Effector memory CD8-positive, alpha-beta T cell (primary cell): ENCODE measurements around the gene GLTP.
"Not testable (repeated sequence)": the region's sequence is repeated elsewhere in the genome, so short reads cannot be mapped to it uniquely, and the experiment has no call there.

Experiments
- ATAC-seq: fragments of 150-1000 bp; cut with Tn5 transposase; replicated peaks from 2 replicates; pipeline ENCODE4 v1.10.0; 2021; ENCODE audit warnings: mild to moderate bottlenecking, moderate library complexity
- DNase-seq, 3 experiments: peaks; one replicate each; pipeline ENCODE4 v3.0.0; 2021
- H3K27ac Mint-ChIP-seq, 2 donors: one replicate each; pipeline ENCODE4 v1.8.0; 2022; ENCODE audit warnings: mild to moderate bottlenecking in 2 of 2, mixed read lengths in 2 of 2, moderate library complexity in 2 of 2
- H3K27me3 Mint-ChIP-seq, 2 donors: one replicate each; pipeline ENCODE4 v1.8.0; 2022; ENCODE audit warnings: mixed read lengths in 2 of 2
- H3K36me3 Mint-ChIP-seq: one replicate; pipeline ENCODE4 v1.8.0; 2022; ENCODE audit warnings: mild to moderate bottlenecking, moderate library complexity, mixed read lengths; ENCODE audit not compliant: insufficient read depth
- H3K4me1 Mint-ChIP-seq, 2 donors: one replicate each; pipeline ENCODE4 v1.8.0; 2022; ENCODE audit warnings: low read depth in 2 of 2, mixed read lengths in 2 of 2
- H3K4me3 Mint-ChIP-seq, 2 donors: one replicate each; pipeline ENCODE4 v1.8.0; 2022; ENCODE audit warnings: mild to moderate bottlenecking in 2 of 2, mixed read lengths in 2 of 2, moderate library complexity in 2 of 2
- H3K9me3 Mint-ChIP-seq, 2 donors: one replicate each; pipeline ENCODE4 v1.8.0; 2022; ENCODE audit warnings: mixed read lengths in 2 of 2

The GLTP gene

DNA sequence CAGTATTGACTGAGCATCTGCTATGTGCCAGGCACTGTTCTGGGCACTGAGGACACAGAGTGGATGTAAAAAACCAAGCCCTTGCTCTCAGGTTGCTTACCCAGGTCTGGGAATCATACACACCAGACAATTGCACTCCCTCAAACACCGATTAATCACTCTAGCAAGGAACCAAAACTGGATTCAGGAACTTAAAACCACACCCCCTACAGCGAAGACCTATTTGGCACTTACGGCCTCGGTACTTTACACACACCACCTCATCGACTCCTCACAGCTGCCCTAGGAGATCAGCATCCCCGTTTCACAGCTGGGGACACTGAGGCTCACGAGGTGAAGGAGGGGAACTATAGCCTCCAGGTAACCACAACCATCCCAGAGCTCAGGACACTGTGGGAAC is 1.6 kb downstream of the GLTP start:
- Mint-ChIP-seq H3K4me3 (peak overlapping the region; percentile 99 to 100), H3K4me1 (peaks cover 51 to 67% of the 10 kb centered on the region in 2 donors)
- no peak for DNase-seq

DNA sequence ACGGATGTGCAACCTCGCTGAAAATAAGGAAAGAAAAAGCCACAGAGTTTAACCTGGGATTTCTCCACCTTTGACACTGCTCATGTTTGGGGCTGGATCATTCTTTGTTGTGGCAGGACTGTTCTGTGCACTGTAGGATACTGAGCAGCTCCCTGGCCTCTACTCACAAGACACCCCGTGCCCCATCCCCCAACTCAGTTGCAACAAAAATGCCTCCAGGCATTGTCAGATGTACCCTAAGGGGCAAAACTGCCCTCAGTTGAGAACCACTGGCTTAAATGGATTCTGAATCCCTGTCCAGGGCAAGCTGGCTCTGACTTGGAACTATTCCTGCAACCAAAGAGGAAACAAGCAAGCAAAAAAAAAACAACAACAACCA is 2.1 kb downstream of the GLTP start:
- Mint-ChIP-seq H3K4me1 (peaks cover 51 to 68% of the 10 kb centered on the region in 2 donors), H3K27ac (peak overlapping the region in 1 of 2 donors; percentile 99), H3K36me3 (peaks cover 14% of the 10 kb centered on the region), H3K4me3 (peak overlapping the region; percentile 99 to 100), H3K27me3 (no peaks in the 10 kb centered on the region), H3K9me3 (no peaks in the 10 kb centered on the region)
- ATAC-seq (no peak), DNase-seq (no peak)

More for the DNA sequence above, 1.6 kb downstream of the GLTP start:
- ATAC-seq: no peak
- H3K27ac Mint-ChIP-seq: peak overlapping the region; percentile 99
- H3K27me3 Mint-ChIP-seq: no peaks in the 10 kb centered on the region
- H3K9me3 Mint-ChIP-seq: no peaks in the 10 kb centered on the region
- peaks cover 12% of the 10 kb centered on the region for H3K36me3 Mint-ChIP-seq

DNA sequence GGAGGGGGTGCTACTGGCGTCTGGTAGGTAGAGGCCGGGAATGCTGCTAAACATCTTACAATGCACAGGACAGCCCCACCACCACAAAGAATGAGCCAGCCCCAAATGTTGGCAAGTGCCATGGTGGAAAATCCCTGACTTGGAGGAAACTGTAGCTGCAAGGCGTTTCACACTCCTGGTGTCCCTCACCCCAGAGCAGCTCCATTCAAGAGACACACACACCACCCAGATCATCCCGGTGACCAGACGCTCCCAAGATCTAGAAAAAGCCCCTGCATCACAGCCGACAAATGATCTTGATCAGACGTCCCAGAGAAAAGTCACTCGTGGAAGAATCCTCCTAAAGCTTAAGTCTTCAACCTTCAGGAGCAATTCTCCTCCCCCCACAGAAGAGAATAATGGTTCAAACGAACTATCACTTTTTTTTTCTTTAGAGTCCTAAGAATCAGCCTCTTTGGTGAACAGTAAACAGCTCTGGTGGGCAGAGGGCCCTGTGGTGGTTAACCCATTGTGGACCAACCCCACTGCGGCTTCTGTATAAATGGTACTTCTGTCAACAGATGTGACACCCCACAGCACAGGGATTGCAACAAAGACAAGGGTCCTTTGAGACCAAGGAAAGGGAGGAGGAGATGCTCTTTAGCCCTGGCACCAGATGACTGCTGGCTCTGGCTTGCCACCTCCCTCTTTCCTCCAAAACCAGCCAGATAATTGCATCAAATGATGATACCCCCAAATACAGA is 2.7 kb downstream of the GLTP start:
- H3K4me3 Mint-ChIP-seq: peak overlapping the region; percentile 99 to 100
- peaks cover 51 to 68% of the 10 kb centered on the region in 2 donors for H3K4me1 Mint-ChIP-seq

DNA sequence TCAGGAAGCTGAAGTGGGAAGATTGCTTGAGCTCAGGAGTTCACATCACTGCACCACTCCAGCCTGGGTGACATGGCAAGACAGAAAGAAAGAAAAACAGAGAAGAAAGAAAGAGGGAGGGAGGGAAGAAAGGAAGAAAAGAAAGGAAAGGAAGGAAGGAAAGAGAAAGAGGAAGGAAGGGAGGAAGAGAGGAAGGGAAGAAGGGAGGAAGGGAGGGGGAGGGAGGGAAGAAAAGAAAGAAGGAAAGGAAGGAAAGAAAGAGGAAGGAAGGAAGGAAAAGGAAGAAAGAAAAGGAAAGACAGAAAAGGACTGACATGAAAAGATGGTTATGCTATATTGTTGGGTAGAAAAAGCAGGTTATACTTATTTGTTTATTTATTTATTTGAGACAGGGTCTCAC is 3.9 kb downstream of the GLTP start:
- H3K4me3 Mint-ChIP-seq: peak overlapping the region in 1 of 2 donors; percentile 3
- H3K36me3 Mint-ChIP-seq: peaks cover 19% of the 10 kb centered on the region
- H3K27ac Mint-ChIP-seq: peak overlapping the region in 1 of 2 donors; percentile 18
- H3K9me3 Mint-ChIP-seq: no peaks in the 10 kb centered on the region
- DNase-seq (no peak), ATAC-seq (no peak)
- H3K4me1 Mint-ChIP-seq: peaks cover 56 to 71% of the 10 kb centered on the region in 2 donors
- H3K27me3 Mint-ChIP-seq: no peaks in the 10 kb centered on the region

More for the DNA sequence above, 2.7 kb downstream of the GLTP start:
- ATAC-seq (no peak), DNase-seq (no peak)
- H3K36me3 Mint-ChIP-seq: peaks cover 19% of the 10 kb centered on the region
- no peaks in the 10 kb centered on the region for H3K9me3 Mint-ChIP-seq
- H3K27me3 Mint-ChIP-seq: no peaks in the 10 kb centered on the region
- H3K27ac Mint-ChIP-seq: peak overlapping the region in 1 of 2 donors; percentile 38

DNA sequence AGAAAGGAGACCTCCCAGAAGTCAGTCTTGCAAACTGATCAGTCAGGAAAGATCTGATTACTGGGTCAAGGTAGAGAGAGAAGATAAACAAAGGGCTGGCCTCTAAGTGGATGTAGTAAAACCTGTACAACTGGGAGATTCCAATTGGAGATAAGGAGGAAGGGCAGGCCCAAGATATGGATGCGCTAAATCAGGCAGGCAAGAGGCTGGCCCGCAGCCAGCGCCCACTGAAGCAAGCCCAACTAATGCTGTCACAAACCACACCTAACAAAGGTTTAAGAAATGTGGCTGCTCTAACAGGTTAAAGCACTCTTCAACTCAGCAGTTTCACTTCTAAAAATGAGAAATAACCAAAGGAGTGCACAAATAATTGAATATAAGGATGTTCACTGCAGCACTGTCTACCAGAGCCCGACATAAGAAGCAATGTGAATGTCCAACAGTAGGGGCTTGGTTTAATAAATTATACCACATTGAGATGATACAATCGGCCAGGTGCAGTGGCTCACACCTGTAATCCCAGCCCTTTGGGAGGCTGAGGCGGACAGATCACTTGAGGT is 4.7 kb downstream of the GLTP start:
- DNase-seq (no peak), ATAC-seq (no peak)
- no peaks in the 10 kb centered on the region for H3K9me3 Mint-ChIP-seq
- peaks cover 16% of the 10 kb centered on the region for H3K36me3 Mint-ChIP-seq
- no peak overlapping the region for H3K4me3 Mint-ChIP-seq
- no peaks in the 10 kb centered on the region for H3K27me3 Mint-ChIP-seq
- peaks cover 51 to 66% of the 10 kb centered on the region in 2 donors for H3K4me1 Mint-ChIP-seq
- H3K27ac Mint-ChIP-seq: peak overlapping the region in 1 of 2 donors; percentile 84

DNA sequence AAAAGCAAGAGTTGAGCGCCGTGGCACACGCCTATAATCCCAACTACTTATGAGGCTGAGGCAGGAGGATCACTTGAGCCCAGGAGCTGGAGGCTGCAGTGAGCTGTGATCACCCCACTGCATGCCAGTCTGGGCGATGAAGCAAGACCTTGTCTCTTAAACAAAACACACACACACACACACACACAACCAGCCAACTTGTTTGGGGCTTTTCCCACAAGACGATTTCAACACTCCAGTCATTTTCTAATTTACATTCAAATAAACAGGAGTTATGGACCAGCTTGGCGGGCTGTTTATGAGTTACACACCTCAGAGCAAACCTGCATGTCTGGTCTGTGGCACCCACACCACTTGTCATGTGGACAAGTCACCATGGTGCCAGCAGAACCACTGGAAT is 6.7 kb downstream of the GLTP start:
- DNase-seq (no peak), ATAC-seq (no peak)
- Mint-ChIP-seq H3K4me1 (peaks cover 39 to 52% of the 10 kb centered on the region in 2 donors), H3K27ac (no peak overlapping the region), H3K9me3 (no peaks in the 10 kb centered on the region), H3K4me3 (no peak overlapping the region), H3K36me3 (peaks cover 15% of the 10 kb centered on the region), H3K27me3 (no peaks in the 10 kb centered on the region)

DNA sequence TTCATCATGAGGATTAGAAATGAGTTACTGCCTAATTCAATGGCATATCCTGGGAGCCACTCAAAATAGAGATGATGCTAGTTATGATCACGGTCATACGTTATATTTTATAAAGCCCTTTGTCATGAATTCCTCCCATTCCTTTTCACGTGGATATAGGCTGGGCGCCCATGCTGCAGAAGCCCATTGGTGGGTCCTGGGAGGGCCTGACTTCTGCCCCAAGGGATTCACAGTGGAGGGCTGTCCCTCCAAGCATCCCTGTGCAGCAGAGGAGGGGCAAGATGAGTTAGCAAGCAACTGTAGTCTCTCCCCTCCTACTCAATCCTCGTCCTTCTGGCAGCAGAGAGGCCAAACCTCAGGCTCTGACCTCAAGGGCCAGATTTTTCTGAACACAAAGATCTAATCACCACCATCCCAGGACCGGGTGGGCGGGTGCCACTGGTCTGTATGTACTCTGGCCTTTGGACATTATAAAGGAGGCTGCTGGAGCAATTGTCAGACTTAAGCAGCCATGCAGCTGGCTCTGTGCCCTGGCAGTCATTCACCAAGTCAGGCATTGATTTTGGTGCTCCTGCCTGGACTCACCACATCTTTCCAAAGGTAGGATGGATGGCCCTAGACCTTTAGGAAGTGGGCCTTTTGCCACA is 8.6 kb downstream of the GLTP start:
- H3K36me3 Mint-ChIP-seq: peaks cover 15% of the 10 kb centered on the region
- no peak overlapping the region for H3K4me3 Mint-ChIP-seq
- DNase-seq (no peak), ATAC-seq (no peak)
- peaks cover 32 to 39% of the 10 kb centered on the region in 2 donors for H3K4me1 Mint-ChIP-seq
- H3K27me3 Mint-ChIP-seq: no peaks in the 10 kb centered on the region
- peak overlapping the region in 1 of 2 donors; percentile 51 for H3K27ac Mint-ChIP-seq
- H3K9me3 Mint-ChIP-seq: no peaks in the 10 kb centered on the region

DNA sequence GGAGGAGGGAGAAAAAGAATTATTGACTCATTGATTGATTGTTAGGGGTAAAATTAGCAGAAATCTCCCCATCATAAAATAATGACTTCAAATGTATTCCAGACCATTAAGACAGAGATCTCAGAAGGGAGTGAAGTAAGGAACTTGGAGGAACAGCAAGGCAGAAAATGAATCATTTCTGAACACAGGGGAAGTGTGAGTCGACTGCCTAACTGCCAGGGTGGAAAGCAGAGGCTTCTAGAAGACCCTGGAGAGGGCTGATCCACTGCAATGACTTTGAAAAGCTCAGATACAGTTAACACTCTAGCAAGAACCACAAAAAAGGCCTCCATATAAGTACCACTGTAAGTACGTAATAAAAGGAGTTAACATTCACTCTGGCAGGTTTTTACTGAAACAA is 9.7 kb downstream of the GLTP start:
- DNase-seq (no peak), ATAC-seq (no peak)
- Mint-ChIP-seq H3K27ac (no peak overlapping the region), H3K4me3 (no peak overlapping the region), H3K4me1 (peaks cover 23 to 30% of the 10 kb centered on the region in 2 donors), H3K9me3 (no peaks in the 10 kb centered on the region), H3K27me3 (no peaks in the 10 kb centered on the region), H3K36me3 (peaks cover 15% of the 10 kb centered on the region)

DNA sequence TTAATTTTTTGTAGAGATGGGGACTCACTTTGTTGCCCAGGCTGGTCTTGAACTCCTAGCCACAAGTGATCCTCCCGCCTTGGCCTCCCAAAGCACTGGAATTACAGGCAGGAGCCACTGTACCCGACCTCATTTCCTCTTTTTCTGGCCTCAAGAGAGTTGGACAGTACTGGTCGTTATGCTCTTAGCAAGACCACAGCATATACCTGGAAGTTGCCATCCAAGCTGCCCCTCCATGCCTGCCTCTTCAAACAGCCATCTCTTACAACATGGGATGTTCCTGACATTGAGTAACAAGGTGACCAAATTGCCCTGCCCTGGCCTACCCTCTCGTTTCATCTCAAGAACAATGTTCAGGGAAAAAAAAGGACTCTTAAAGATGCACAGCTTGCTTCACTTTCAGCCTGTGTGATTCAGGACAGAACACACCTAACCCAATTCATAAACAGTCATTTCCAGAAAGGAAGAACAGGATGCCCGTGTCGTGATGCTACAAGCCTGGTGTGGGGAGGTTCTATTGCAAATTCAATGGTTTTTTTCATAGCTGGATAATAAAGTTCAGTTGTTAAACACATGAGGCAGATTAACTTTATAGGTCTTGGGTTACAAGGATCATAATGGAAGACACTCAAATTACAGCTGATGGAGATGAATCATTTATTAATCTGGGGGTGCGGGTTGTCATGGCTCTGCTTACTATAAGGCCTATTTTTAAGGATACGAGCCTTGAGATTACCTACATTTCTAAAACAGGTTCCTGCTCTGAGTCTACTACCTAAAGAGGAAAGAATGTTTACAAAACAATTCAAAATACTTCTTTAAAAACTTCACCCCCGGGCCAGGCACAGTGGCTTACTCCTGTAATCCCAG is 11.9 kb downstream of the GLTP start:
- peaks cover 12% of the 10 kb centered on the region for H3K36me3 Mint-ChIP-seq
- no peak overlapping the region for H3K4me3 Mint-ChIP-seq
- peak overlapping the region; percentile 38 for H3K27ac Mint-ChIP-seq
- ATAC-seq (no peak), DNase-seq (no peak)
- no peaks in the 10 kb centered on the region for H3K27me3 Mint-ChIP-seq
- no peaks in the 10 kb centered on the region for H3K9me3 Mint-ChIP-seq
- peaks cover 29 to 30% of the 10 kb centered on the region in 2 donors for H3K4me1 Mint-ChIP-seq

DNA sequence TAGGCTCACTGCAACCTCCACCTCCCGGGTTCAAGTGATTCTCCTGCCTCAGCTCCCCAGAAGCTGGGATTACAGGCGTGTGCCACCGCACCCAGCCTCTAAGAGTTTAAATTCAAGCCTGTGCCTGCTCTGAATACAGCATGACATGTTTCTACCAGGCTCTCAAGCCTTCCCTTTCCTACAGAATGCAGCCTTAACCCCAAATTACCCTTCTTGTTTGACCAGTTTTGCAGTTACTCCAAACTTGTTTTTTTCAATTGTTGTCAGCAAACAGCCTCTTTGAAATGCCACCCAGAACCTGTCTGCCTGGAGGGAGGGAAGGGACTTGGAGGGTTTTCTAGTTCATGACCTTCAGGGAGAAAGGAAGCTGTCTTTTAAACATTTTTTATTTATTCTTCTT is 15.4 kb downstream of the GLTP start:
- ATAC-seq (no peak), DNase-seq (no peak)
- Mint-ChIP-seq H3K36me3 (peaks cover 5% of the 10 kb centered on the region), H3K4me1 (peaks cover 25% of the 10 kb centered on the region in 2 donors), H3K27me3 (no peaks in the 10 kb centered on the region), H3K4me3 (peak overlapping the region in 1 of 2 donors; percentile 17), H3K9me3 (no peaks in the 10 kb centered on the region), H3K27ac (peak overlapping the region; percentile 91 to 92)

DNA sequence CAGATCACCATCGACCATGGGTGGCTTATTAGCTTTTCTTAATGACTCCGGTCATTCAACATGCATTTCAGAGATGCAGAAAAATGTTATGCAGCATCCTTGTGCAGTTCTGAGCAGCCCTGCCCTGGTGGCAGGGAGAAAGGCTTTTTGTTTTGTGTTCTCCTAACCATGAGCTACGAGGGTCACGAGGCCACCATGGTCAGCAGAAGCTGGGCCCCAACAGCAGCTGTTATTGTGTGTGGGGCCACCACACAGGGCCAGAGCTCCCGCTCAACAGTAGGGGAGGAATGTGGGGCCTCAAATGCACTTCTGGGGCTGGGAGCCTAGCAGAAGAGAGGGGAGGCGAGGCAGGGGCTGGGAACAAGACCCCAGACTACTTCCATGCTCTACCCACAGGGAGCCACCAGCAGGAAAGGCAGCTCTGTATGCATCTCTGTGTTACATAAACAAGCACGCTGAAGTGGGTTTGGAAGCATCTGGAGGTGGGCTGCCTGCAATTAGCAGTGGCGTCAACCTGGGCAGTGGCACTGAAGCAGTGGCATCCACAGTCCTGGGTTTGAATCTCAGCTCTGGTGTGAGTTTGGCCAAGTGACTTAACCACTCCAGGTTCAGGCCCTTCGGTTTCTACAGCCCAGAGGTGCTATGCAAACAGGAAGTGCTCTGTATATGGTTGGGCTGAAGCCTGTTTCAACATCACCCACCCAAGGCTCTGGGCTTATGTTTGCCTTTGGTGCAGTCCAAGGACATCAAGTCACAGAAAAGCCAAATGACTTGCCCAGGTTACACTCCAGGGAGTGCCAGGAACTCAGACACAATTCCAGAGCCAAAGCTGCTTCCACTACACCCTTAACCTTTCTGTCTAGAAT is 16.3 kb downstream of the GLTP start:
- Mint-ChIP-seq H3K27ac (peak overlapping the region; percentile 91 to 92), H3K27me3 (no peaks in the 10 kb centered on the region), H3K36me3 (peaks cover 5% of the 10 kb centered on the region), H3K9me3 (no peaks in the 10 kb centered on the region), H3K4me1 (peaks cover 25% of the 10 kb centered on the region in 2 donors), H3K4me3 (peak overlapping the region; percentile 48 to 54)
- ATAC-seq: peak; percentile 94
- DNase-seq: peak in 2 of 3 experiments; percentile 18 to 21

DNA sequence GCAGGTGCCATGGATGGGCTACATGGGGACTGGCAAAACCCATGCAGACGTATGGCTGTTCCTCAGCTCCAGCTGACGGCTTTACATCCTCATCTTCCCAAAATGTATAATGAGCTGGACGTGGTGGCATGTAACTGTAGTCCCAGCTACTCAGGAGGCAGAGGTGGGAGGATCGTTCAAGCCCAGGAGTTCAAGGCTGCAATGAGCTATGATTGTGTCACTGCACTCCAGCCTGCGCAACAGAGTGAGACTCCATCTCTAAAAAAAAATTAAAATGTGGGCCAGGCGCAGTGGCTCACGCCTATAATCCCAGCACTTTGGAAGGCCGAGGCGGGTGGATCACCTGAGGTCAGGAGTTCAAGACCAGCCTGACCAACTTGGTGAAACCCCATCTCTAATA is 17.9 kb downstream of the GLTP start:
- ATAC-seq, H3K27me3 Mint-ChIP-seq, H3K27ac Mint-ChIP-seq, H3K4me3 Mint-ChIP-seq, DNase-seq, H3K9me3 Mint-ChIP-seq, H3K36me3 Mint-ChIP-seq: not testable (repeated sequence)
- peaks cover 26 to 29% of the 10 kb centered on the region in 2 donors for H3K4me1 Mint-ChIP-seq
